ENCODE results near the gene LHX1. TPM values are rescaled to one million over a fixed set of nuclear protein-coding genes. Genes with fewer than 3 reads are reported as not detected.

The LHX1 gene
- polyA plus RNA-seq (ENCODE audit: insufficient read length in 12 of 12) = under 1 TPM in 4 of 12 donors, not detected in 8; 0.07 to 0.53 (median 0.15) TPM
- long read RNA-seq, donor 1 = 0 reads
- long read RNA-seq, donor 2 = 0 reads
- long read RNA-seq, donor 3 = 0 reads
- long read RNA-seq, donor 4 = 0 reads
- long read RNA-seq, donor 5 = 0 reads
- long read RNA-seq, donor 6 = 0 reads
- long read RNA-seq, donor 7 = 0 reads
- long read RNA-seq, donor 8 = 0 reads
- long read RNA-seq, donor 9 = 0 reads
- long read RNA-seq, donor 10 = 0 reads
- long read RNA-seq, donor 11 = 0 reads

DNA sequence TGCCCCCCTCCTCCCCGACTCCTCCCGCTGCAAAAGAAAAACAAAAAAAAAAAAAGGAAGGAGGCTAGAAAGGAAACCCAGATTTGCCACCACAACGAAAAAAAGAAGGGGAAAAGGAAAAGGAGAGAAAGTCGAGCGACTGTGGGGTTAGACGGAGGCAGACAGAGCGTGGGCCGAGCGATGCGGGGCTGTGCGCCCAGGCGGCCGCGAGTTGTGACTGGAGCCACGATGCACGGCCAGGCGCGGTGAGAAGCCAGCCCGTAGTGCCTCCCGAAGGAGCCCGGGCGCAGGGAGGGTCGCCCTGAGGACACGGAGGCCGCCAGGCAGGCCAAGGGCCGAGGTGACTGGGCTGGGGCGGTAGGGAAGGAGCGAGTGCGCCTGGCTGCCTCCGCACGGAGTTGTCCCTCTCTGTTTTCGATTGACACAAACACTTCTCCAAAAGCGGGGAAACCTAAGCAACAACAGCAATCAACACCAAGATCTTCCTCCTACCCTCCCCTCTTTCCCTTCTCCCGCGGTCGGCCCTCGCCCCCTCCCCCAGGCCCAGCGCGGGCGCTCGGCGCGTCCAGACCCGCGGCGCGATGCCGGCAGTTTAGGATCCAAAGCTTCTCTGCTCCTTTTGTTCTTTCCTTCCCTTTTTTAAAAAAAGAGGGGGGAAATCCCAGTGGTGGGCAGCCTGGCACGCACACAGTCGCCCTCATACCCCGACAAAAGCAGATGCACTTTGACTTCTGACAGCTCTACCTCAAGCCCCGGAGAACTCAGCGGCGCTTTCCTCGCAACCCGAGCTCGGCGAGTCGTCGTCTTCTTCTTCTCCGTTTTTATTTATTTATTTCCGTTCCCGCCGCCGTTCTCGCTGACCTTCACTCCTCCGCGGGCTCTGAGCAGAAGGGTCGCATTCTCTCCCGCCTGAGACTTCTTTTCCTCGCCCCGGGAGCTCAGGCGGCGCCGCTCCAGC is at the start of gene LHX1:
LHX1 (plus strand) TSS at position 475 of the 958 bp plus-strand sequence. CDS start 723 bp downstream, outside the sequence.
- DNase-seq = no peak

DNA sequence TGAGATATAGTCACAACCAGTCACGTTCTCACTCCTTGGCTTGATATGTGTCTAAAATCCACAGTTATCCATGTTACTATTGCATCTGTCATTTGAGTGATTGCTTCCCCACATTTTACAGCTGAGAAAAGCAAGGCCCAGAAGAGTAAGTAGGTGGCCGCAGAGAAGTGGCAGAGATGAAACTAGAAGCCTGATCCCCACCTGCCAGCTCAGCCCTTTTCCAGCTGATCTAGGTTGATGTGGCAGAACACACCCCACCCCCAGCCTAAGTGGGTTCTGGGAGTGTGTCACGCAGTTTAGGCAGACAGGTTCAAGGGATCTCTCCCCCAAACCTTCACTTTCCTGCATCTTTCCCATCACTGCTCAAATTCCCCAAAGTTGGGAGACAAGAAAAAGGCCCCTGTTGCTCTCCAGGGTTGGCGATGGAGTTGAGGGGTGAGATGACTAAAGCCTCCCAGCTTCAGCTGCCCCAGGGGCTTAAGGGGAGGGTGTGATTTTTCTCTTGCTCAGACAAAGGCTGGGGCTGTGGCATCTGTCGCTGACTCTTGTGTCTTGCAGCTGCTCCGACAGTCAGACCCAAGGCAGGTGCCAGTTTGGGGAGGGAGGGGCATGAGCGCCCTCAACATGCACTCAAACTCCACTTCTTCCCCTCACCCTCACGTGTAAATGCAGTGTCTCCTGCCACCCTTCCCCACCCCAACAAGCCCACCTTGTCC is 48.9 kb upstream of the LHX1 start:
- peak; percentile 38 for DNase-seq

DNA sequence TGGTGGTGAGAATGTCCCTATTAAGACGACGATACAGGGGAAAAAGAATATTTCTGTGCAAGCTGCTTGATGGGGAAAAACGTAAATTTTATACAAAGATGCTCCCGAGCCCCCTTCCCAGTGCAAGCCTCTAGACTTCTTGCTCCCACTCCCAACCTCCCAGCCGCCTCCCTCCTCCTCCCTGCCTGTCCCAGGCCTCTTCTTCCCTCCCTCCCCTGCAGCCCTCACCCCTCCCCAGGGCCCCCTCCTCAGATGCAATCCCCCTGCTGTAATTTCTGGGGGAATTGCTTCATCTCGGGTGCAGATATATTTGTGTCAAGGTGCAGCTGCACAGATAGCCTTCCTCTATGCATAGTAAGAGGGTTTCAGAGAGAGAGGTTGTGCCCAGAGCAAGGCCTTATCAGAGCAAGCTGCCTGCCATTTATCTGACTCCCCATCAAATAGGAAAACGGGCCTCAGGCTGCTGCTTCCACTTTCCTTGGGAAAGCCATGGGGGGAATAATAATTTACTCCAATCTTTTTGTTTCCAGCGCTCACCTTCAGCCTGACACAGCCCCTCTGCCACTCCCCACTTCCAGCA is 47.4 kb upstream of the LHX1 start:
- DNase-seq = no peak

DNA sequence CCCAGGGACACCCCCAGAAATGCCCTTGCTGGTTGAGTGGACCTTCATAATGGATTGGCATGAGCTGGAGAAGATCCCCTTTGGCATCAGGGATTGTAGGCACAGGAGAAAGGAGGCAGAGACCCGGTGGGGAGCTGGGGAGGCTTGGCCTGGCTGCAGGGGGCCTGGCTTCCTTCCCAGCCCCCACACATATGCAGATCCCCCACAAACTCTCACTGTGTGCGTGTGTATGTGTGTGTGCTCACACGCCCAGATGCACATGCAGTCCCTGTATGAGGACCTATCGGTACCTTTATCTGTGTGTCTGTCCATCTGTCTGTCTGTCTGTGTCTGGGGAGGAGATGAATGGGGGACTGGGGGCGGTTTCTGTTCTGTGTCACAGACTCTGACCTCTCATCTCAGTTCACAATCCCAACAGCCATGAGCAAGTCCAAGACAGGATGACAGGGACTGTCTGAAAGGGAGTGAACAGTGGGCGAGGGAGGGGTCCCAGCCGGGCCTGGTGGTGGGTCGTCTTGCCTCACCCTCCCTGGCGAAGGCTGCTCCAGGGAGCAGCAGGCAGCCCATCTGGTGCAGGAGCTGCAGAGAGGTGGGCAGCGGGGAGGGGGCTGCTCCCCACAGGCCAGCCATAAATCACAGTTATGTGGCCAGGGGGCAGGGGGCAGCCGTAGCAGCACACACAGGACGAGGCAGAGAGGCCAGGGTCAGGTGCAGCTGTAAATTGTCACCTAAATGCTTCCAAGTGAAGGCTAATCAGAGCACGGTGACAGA is 46.7 kb upstream of the LHX1 start:
- no peak for DNase-seq

DNA sequence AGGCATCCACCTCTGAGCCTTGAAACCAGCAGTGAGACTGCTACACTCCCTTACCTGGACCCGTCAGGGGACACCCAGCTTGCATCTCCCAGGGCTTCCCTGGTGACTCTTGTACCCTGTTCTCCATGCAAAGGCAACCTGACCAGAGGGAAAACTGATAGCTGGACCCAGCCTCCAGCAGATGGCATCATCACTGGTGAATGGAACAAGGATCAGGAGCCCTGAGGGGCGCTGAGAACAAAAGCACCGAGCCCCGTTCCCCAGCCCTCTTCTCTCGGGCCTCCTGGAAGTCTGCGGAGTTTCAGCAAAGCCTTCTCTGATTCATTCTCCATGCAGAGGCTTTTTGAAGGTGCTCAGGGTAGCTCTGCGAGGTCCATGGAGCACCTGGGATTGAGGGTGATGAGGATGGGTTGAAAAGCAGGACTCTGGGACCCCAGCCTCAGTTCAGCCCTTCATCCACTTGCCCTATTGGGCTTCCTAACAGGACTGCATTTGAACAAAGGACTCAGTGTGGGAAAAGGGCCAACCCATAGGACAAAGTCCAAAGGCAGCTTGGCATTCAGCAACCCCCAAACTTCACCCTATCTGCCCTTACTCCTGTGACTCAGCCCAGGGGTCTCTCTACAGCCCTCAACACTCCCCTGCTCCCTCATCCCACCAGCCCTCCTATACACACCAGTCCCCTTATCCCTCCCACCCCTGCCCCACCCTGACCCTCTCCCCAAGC is 45.0 kb upstream of the LHX1 start:
- no peak for DNase-seq

DNA sequence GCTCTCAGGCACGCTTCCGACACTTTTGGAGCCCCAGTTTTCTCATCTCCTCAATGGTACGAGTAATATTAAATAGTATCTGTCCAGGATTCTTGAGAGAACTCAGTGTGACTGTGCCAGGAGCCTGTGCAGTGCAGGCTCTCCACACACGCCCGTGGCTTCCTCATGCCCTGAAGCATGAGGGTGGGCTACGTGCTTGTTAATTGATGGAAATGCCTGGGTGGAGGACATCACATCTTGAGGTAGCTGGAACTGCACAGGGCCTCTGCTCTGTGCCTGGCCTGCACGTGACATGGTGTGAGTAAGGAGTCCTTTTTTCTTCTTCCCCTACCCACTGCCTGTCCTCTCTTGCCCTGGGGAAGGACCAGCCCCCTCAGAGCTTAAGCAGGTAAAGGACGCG is 43.1 kb upstream of the LHX1 start:
- no peak for DNase-seq

DNA sequence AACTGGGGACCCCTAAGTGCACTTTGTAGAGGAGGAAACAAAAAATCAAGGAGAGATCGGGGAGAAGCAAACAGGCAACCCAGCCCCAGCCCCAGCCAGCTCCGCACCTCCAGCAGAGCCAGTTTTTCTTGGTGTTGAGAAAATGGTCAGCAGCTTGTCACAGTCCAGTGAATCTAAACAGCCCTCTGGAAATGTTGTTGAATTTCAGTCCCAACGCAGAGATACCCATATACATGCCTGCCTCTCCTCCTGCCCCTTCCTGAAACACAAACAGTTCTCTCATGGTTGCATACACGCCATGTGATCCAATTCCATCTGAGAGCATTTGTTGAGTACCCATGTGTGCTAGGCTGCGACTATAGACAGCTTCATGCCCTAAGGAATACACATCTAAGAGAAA is 42.4 kb upstream of the LHX1 start:
- no peak for DNase-seq

DNA sequence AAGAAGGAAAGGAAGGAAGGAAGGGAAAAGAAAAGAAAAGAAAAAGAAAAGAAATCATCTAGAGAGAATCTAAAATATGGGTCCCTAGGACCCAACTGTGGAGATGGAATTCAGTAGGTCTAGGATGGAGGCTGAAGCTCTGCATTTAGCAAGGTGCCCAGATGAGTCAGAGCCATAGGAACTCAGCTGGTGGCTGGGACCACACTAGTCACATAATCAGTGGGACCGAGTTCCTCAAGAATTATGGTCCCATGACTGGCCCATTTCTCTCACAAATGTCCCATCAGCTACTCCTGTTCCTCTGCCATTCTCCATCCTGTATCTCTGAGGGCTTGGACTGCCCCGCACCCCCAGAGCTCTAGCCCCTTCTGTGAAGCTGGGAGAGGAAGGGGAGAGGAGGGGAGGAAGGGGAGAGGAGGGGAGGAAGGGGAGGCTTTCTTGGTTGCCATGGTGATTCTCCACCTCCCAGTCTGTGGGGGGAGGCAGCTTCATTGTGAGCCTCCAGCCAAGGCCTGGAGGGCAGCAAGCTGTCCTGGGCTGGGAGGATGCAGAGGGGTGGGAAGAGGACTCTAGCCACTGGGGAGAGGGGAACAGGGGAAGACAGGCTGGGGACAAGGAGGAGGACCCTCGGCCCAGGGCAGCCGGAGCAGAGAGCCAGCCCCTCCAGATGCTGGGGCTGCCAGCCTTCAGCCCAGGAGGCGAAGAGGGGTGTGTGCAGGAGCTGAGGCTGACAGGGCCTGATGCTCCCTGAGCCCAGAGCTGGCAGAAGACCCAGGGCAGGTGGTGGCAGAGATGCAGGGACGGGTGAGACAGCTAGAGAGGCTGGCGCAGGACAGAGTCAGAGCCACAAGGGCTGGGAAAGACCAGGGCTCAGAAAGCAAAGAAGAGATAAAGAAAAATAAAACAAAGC is 37.8 kb upstream of the LHX1 start:
- DNase-seq = no peak

DNA sequence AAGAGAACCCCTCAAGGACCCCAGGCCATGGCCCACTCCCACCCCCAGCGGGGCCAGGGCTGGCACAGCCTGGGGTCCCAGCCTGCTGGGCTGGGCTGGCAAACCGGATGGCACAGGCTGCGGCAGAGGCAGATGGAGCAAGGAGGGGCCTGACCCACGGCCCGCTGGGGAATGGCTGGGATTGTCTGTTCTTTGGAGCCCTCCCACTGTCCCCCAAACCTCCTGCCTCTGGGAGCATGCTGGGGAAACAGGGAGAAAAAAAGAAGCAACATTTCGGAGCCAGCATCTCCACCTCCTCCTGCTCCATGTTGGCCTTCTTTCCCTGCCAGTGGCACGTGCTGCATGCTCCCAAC is 37.1 kb upstream of the LHX1 start:
- no peak for DNase-seq

DNA sequence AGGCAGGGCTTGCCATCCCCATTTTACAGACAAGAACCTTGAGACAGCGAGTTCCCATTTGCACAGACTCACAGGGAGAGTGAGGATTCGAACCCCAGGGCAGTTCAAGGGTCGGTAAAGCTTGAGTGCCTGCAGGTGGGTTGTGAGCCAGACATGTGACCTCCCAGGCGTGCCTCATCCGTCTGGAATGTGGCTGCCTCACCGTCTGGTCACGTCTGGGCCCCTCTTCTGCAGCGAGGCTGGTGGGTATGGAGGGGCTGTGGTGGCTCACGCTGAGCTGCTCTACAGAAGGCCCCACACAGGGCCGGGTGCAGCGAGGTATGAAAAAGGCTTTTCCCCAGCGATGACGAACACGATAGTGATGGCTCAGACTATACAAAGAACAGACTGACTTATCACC is 35.8 kb upstream of the LHX1 start:
- no peak for DNase-seq

DNA sequence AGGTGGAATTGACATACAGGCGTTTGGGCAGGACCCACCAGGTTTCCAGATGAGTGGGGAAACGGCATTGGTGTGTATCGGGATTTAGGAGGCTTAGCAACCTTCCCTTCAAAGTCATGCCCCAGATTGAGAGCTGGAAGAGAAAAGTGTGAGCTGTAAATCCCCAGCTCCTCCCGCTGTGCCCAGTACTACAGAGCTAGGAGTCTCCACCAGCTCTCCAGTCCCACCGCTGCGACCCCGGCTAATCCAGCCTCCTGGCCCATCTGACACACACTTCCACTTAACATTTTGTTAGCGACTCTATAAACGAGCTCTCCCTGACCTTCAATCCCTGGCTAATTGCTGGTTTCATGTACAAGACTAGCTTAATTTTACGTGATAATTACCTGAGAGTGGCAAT is 29.9 kb upstream of the LHX1 start:
- DNase-seq = no peak

DNA sequence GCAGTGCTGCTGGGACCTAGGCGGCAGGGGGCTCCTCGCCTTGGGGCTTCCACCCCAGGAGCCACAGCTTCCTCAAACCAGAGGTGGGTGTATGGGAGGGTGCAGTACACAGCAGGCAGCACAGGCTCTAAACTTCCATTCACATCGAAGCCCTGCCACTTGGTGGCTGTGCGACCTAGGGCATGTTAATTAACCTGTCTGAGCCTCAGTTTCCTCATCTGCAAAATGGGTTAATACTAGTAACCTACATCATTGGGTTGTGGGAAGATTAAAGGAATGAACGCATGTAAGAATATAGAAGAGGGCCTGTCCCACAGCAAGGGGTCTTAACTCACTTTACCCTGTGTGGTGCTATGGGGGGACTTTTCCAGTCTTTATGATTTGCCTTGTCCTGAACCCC is 26.8 kb upstream of the LHX1 start:
- no peak for DNase-seq

DNA sequence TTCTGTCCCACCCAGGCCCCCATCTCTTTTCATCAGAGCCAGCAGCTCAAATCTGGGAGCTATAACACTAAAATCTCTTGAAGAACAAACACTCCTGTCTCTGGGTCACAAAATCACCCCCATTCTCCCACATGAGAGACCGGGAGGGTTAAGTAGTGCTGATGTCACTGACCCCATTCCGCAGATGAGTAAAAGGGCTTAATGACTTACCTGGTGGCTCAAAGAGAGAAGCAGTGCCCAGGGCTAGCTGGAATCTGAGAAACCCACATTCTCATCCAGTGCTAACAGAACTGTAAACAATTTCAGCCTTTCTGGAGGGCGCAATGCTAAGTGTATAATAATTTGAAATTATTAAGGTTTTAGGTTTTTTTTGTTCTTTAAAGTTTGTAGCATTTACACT is 26.3 kb upstream of the LHX1 start:
- DNase-seq = no peak

DNA sequence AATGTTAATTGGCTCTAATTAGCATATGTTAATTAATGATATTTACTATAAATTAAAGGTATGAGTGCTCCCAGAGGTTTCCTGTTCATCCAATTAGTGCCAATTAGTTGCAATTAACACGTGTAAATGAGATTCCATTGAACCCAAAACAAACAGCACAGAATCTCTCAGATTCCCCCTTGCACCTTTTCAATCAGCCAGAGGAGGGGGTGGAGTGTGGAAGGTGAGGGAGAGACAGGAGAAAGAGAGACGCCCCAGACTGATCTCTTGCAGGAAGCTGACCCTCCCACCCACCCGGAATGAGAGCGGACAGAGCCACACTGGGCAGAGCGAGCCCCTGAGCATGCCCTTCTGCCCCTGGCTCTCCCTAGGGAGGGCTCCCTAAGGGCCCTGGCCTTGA is 24.1 kb upstream of the LHX1 start:
- no peak for DNase-seq

DNA sequence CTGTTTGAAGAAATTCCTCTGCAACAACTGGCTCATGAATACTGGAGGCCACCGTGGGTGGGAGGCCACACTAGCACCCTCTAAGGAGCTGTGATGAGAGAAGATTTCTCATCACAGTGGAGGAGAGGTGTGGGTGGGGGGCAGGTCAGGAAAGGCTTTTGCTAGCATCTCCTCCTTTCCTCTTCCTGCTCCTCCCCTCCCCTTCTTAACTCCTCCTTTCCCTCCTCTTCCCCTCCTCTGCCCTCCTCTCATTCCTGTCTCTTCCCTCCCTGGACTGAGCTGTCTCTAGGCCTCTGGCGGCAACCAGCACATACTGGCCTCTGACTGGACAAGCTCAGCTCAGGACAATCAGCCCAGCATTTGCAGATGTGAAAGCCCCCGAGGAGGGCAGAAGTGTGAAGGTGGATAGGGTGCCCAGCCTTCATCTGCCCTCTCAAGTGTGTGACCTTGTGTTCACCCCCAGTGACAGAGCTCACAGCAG is 19.0 kb upstream of the LHX1 start:
- DNase-seq = no peak

DNA sequence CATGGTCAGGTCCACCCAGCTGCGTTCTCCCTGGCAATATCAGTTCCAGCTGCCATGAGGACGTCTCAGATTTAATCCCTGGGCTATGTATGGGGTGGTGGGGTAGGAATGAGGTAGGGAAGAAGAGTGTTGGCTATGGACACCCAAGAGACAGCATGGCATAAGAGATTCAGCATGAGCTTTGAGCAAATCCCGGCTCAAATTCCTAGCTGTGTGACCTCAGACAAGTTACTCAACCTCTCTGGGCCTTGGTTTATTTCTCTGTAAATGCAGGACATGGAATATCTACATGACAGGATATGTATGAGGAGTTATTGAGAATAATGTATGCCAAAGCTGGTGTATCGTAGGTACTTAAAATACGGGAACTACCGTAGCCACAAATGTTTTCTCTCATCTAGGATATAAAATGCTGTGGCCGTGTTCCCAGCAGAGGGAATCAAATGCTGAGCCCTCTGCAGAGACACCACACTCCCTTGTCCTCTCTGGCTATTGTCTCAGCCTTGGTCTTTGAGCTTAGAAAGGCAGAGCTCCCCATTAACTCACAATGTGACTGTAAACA is 17.8 kb upstream of the LHX1 start:
- DNase-seq = no peak

DNA sequence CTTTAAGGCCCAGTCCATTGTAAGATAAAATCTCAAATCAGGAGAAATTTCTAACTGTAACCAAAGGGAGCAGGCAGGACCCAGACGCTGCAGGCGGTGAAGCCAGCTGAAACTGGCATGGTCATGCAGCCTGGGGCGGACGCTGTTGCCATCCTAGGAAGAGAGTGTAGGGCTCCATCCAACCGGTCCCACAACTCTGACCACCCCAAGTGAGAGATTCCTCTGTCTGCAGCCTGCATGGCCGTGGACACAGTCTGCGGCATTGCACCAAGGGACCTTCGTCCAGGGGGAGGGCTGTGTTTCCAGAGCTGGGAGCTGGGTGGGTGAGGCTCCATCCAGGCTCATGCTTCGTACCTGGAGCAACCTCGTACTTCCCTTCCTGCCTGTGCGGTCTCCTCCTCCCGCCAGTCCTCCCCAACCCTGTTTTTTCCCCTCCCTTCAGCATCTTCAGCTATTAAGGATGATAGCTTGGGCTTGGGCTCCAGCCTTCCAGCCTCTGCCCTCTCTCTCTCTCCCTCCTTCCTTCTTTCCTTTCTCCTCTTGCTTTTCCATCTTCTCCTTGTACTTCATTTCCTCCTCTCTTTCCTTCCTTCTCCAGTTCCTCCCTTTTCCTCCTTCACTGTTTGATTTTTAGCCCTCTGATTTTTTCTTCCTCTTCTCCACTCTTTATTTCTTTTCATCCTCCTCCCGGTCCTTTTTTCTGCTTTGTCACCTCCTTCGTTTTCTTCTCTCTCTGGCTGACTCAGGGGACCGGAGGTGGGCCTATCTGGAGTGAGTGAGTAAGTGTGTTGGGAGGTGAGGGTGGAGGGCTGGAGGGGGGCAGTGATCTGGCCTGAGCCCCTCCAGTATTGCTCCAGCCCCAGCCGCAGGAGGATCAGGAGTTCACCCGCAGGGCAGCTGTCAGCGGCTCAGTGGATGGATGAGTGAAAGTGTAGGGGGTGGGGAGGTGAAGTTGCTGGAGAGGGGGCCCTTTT is 17.0 kb upstream of the LHX1 start:
- no peak for DNase-seq

Data from muscle of arm (tissue), 14 donors.